ENCODE results near the gene TRIM10.

GRCh38 chr6:30160008-30160784 is 815 bp downstream of the TRIM10 start:
- TF ChIP-seq GATA2 (IDR thresholded peaks at IDR 0.05; ENCODE audit: low read depth, low read length) (no peak), GATA3 (IDR thresholded peaks at IDR 0.05; ENCODE audit: low read depth, low read length) (no peak)

All from SH-SY5Y (cell line).